Neural progenitor cell (in vitro differentiated cells): ENCODE measurements around the gene ANK3.

Source experiments
- CTCF ChIP-seq: fragments of 200-600 bp; sonication (generic); IDR thresholded peaks from 2 replicates; pipeline ENCODE4 v1.5.1; 2017; ENCODE audit warnings: antibody characterized with exemption, mild to moderate bottlenecking
- EZH2 ChIP-seq: fragments of 200-600 bp; sonication (generic); IDR thresholded peaks from 2 replicates; pipeline ENCODE4 v1.6.1; 2017; ENCODE audit warnings: antibody characterized with exemption, mild to moderate bottlenecking, moderate library complexity

- no peak for TF ChIP-seq CTCF
- TF ChIP-seq EZH2, result no peak
These were observed 358.0 kb downstream of the ANK3 start for GRCh38 chr10:60031664-60032063.
